Activated B cell treated with CpG ODN at 0.5 μM for 24 hours (primary cell): ENCODE measurements around the gene GRIP2. TPM values are rescaled to one million over a fixed set of nuclear protein-coding genes. Genes with fewer than 3 reads are reported as not detected.

Experiments
- ATAC-seq: fragments of 200-7000 bp; cut with Tn5 transposase; one replicate; pipeline ENCODE4 v1.10.0; 2021; ENCODE audit warnings: low read depth, mild to moderate bottlenecking, moderate library complexity
- CTCF ChIA-PET: fragments of 350-600 bp; sonication (Branson Sonifier 250); formaldehyde crosslinking; loops from one replicate; lab custom pipeline; 2021; ENCODE audit warnings: antibody characterized with exemption; lab: Charles Lee
- POLR2A ChIA-PET: fragments of 350-600 bp; sonication (Branson Sonifier 250); formaldehyde crosslinking; loops from one replicate; lab custom pipeline; 2021; ENCODE audit warnings: antibody characterized with exemption; lab: Charles Lee
- DNase-seq: peaks from one replicate; pipeline ENCODE4 v3.0.0; 2022
- H3K27ac Mint-ChIP-seq: one replicate; pipeline ENCODE4 v1.8.0; 2020; ENCODE audit warnings: mixed read lengths
- H3K27me3 Mint-ChIP-seq: one replicate; pipeline ENCODE4 v1.8.0; 2021; ENCODE audit warnings: mixed read lengths
- H3K36me3 Mint-ChIP-seq: one replicate; pipeline ENCODE4 v1.8.0; 2021; ENCODE audit warnings: low read depth, mixed read lengths
- H3K4me1 Mint-ChIP-seq: one replicate; pipeline ENCODE4 v1.8.0; 2021; ENCODE audit warnings: mixed read lengths
- H3K4me3 Mint-ChIP-seq: one replicate; pipeline ENCODE4 v1.8.0; 2020; ENCODE audit warnings: mild to moderate bottlenecking, mixed read lengths
- H3K9me3 Mint-ChIP-seq: one replicate; pipeline ENCODE4 v1.8.0; 2020; ENCODE audit warnings: mixed read lengths
- intact Hi-C: fragments of 100-400 bp; cut with micrococcal nuclease; formaldehyde crosslinking; loops from one replicate; pipeline ENCODE4 v1.15.1; 2024
- total RNA-seq: library from RNA; stranded (reverse); gene quantifications from 2 replicates; pipeline ENCODE4 v1.2.3, GENCODE V29; 2022
- TF ChIP-seq, protein P1 (sequence below): fragments of 200-600 bp; IDR thresholded peaks from one replicate; pipeline ENCODE4 v1.8.0; 2022; ENCODE audit warnings: antibody characterized with exemption, mild to moderate bottlenecking

The GRIP2 gene
- total RNA-seq, 1 donor from 2014 or later: not detected

GRCh38 chr3:14451844-14452739, 88.0 kb downstream of the GRIP2 start:
- no peak for DNase-seq
- no peak for ATAC-seq
- TF ChIP-seq, protein P1, sequence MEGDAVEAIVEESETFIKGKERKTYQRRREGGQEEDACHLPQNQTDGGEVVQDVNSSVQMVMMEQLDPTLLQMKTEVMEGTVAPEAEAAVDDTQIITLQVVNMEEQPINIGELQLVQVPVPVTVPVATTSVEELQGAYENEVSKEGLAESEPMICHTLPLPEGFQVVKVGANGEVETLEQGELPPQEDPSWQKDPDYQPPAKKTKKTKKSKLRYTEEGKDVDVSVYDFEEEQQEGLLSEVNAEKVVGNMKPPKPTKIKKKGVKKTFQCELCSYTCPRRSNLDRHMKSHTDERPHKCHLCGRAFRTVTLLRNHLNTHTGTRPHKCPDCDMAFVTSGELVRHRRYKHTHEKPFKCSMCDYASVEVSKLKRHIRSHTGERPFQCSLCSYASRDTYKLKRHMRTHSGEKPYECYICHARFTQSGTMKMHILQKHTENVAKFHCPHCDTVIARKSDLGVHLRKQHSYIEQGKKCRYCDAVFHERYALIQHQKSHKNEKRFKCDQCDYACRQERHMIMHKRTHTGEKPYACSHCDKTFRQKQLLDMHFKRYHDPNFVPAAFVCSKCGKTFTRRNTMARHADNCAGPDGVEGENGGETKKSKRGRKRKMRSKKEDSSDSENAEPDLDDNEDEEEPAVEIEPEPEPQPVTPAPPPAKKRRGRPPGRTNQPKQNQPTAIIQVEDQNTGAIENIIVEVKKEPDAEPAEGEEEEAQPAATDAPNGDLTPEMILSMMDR: no peak
- H3K27ac Mint-ChIP-seq: no peak overlapping the region
- H3K36me3 Mint-ChIP-seq: peaks cover 84% of the 10 kb centered on the region
- no peak overlapping the region for H3K4me3 Mint-ChIP-seq
- H3K27me3 Mint-ChIP-seq: no peaks in the 10 kb centered on the region
- no peaks in the 10 kb centered on the region for H3K9me3 Mint-ChIP-seq
- intact Hi-C loops: no loop called here
- ChIA-PET CTCF (no interaction called here), POLR2A (no interaction called here)
- H3K4me1 Mint-ChIP-seq: peaks cover 10% of the 10 kb centered on the region

- no peak for ATAC-seq
- Mint-ChIP-seq H3K9me3 (no peaks in the 10 kb centered on the region), H3K27me3 (no peaks in the 10 kb centered on the region), H3K36me3 (peaks cover 90% of the 10 kb centered on the region), H3K27ac (peak overlapping the region; percentile 2), H3K4me3 (no peak overlapping the region), H3K4me1 (peaks cover 10% of the 10 kb centered on the region)
- CTCF ChIA-PET: interaction anchor here (0.8 to 1.1 kb wide), 2 partner anchors 16 to 247 kb away, joined by 3 to 4 read pairs; no protein-coding TSS in a partner anchor
- no peak for DNase-seq
- POLR2A ChIA-PET: no interaction called here
- TF ChIP-seq, protein P1: no peak
- intact Hi-C loops: no loop called here
Observed at GRCh38 chr3:14450922-14451606, 89.1 kb downstream of the GRIP2 start.

DNA sequence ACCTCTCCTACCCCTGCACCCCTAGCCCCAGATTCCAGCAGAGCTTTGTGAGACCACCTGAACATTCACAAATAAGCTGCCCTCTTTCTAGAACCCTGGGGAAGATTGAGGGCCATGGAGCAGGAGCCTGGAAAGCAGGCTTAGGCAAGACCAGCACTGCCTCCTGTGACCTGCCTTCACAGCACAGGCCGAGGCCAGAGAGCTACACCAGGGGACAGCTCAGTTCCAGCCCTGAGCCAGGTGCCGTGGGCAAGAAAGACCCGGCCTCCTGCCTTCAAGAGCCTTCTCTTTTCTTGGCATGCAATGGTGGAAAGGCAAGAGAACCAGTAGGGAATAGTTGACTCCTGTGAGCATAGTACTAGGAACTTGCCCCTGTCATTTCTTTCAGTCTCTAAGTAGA, 89.6 kb downstream of the GRIP2 start:
- Mint-ChIP-seq H3K27me3 (no peaks in the 10 kb centered on the region), H3K4me3 (no peak overlapping the region), H3K36me3 (peaks cover 91% of the 10 kb centered on the region), H3K9me3 (no peaks in the 10 kb centered on the region), H3K4me1 (peaks cover 10% of the 10 kb centered on the region), H3K27ac (no peak overlapping the region)
- DNase-seq (no peak), ATAC-seq (no peak)
- intact Hi-C loops: no loop called here
- TF ChIP-seq, protein P1: no peak
- POLR2A ChIA-PET: no interaction called here
- CTCF ChIA-PET: interaction anchor here (0.8 to 1.1 kb wide), 2 partner anchors 17 to 247 kb away, joined by 3 to 4 read pairs; no protein-coding TSS in a partner anchor

- Mint-ChIP-seq H3K27me3 (no peaks in the 10 kb centered on the region), H3K4me1 (peaks cover 7% of the 10 kb centered on the region), H3K9me3 (no peaks in the 10 kb centered on the region), H3K4me3 (no peak overlapping the region), H3K27ac (no peak overlapping the region), H3K36me3 (peaks cover 90% of the 10 kb centered on the region)
- intact Hi-C loops: no loop called here
- ChIA-PET CTCF (interaction anchor here (1.5 kb wide), 1 partner anchor 12 kb away, joined by 4 read pairs; no protein-coding TSS in a partner anchor), POLR2A (no interaction called here)
- TF ChIP-seq, protein P1: no peak
- no peak for ATAC-seq
- no peak for DNase-seq
Observed at GRCh38 chr3:14448756-14449727, 91.1 kb downstream of the GRIP2 start.
